Measurements from ENCODE around the gene PPY.
"Not testable (repeated sequence)": the region's sequence is repeated elsewhere in the genome, so short reads cannot be mapped to it uniquely, and the experiment has no call there.

The PPY gene

GRCh38 chr17:43942051-43942685 is at the start of gene PPY:
TSS of gene PPY (minus strand) at chr17:43942476. CDS start at chr17:43941654, 822 bp downstream.
- DNase-seq (ENCODE audit: low read depth in 2 of 2) = no peak

- DNase-seq (ENCODE audit: low read depth in 2 of 2) = no peak
Measured at GRCh38 chr17:43988301-43988700, 46.0 kb upstream of the PPY start.

- DNase-seq (ENCODE audit: low read depth in 2 of 2) = no peak
Measured at GRCh38 chr17:43987131-43988021, 45.1 kb upstream of the PPY start.

- no peak for DNase-seq (ENCODE audit: low read depth in 2 of 2)
Measured at GRCh38 chr17:43986225-43986981, 44.1 kb upstream of the PPY start.

GRCh38 chr17:43984521-43984920 is 42.2 kb upstream of the PPY start:
- no peak for DNase-seq (ENCODE audit: low read depth in 2 of 2)

GRCh38 chr17:43983515-43984411 is 41.5 kb upstream of the PPY start:
- DNase-seq (ENCODE audit: low read depth in 2 of 2) = no peak

GRCh38 chr17:43983196-43983514 is 40.9 kb upstream of the PPY start:
- no peak for DNase-seq (ENCODE audit: low read depth in 2 of 2)

- no peak for DNase-seq (ENCODE audit: low read depth in 2 of 2)
Measured at GRCh38 chr17:43982171-43982570, 39.9 kb upstream of the PPY start.

GRCh38 chr17:43979671-43980070 is 37.4 kb upstream of the PPY start:
- no peak for DNase-seq (ENCODE audit: low read depth in 2 of 2)

- no peak for DNase-seq (ENCODE audit: low read depth in 2 of 2)
Measured at GRCh38 chr17:43979011-43979410, 36.7 kb upstream of the PPY start.

- no peak for DNase-seq (ENCODE audit: low read depth in 2 of 2)
Measured at GRCh38 chr17:43978078-43978477, 35.8 kb upstream of the PPY start.

- no peak for DNase-seq (ENCODE audit: low read depth in 2 of 2)
Measured at GRCh38 chr17:43976963-43977837, 34.9 kb upstream of the PPY start.

GRCh38 chr17:43975898-43976297 is 33.6 kb upstream of the PPY start:
- DNase-seq (ENCODE audit: low read depth in 2 of 2) = no peak

- DNase-seq (ENCODE audit: low read depth in 2 of 2) = no peak
Measured at GRCh38 chr17:43974382-43975266, 32.3 kb upstream of the PPY start.

GRCh38 chr17:43972444-43973212 is 30.4 kb upstream of the PPY start:
- DNase-seq (ENCODE audit: low read depth in 2 of 2) = not testable (repeated sequence)

- not testable (repeated sequence) for DNase-seq (ENCODE audit: low read depth in 2 of 2)
Measured at GRCh38 chr17:43971436-43971835, 29.2 kb upstream of the PPY start.

GRCh38 chr17:43970366-43970765 is 28.1 kb upstream of the PPY start:
- no peak for DNase-seq (ENCODE audit: low read depth in 2 of 2)

- DNase-seq (ENCODE audit: low read depth in 2 of 2) = no peak
Measured at GRCh38 chr17:43967251-43967875, 25.1 kb upstream of the PPY start.

Data from stimulated activated CD4-positive, alpha-beta T cell treated with anti-CD3 and anti-CD28 coated beads, Interleukin-12 subunit alpha, Interleukin-12 subunit beta, amount 100 ng/mL, for 24 hours (primary cell).